Effector memory CD4-positive, alpha-beta T cell (primary cell): ENCODE data around the gene HIVEP3.

Experiments used
- DNase-seq, 3 donors: peaks; one replicate each; pipeline ENCODE4 v3.0.0-alpha.2; 2020
- H3K27ac ChIP-seq: 2 replicates; pipeline ENCODE4 v1.7.0; 2013; ENCODE audit warnings: mild to moderate bottlenecking, low read length, moderate library complexity; ENCODE audit not compliant: insufficient read depth, poor library complexity, severe bottlenecking
- H3K27me3 ChIP-seq: replicated peaks from 2 replicates; pipeline ENCODE4 v1.7.0; 2013; ENCODE audit warnings: mild to moderate bottlenecking, low read length; ENCODE audit not compliant: insufficient read depth, control insufficient read depth, poor library complexity, severe bottlenecking
- H3K36me3 ChIP-seq: 2 replicates; pipeline ENCODE4 v1.7.0; 2013; ENCODE audit warnings: mild to moderate bottlenecking, low read length, moderate library complexity; ENCODE audit not compliant: control insufficient read depth, insufficient read depth
- H3K4me1 ChIP-seq: 2 replicates; pipeline ENCODE4 v1.7.0; 2013; ENCODE audit warnings: low read length, mild to moderate bottlenecking; ENCODE audit not compliant: control insufficient read depth, insufficient read depth, poor library complexity, severe bottlenecking
- H3K4me3 ChIP-seq: 2 replicates; pipeline ENCODE4 v1.7.0; 2013; ENCODE audit warnings: low read length, low read depth, mild to moderate bottlenecking; ENCODE audit not compliant: insufficient read depth, poor library complexity, severe bottlenecking
- H3K9me3 ChIP-seq: 2 replicates; pipeline ENCODE4 v1.7.0; 2013; ENCODE audit warnings: mild to moderate bottlenecking, low read length, moderate library complexity; ENCODE audit not compliant: control insufficient read depth

The HIVEP3 gene

GRCh38 chr1:41884256-41885230 is 34.2 kb downstream of the HIVEP3 start:
- Histone ChIP-seq H3K9me3 (no peaks in the 10 kb centered on the region), H3K27ac (no peak overlapping the region), H3K4me1 (peaks cover 7% of the 10 kb centered on the region), H3K4me3 (no peak overlapping the region), H3K27me3 (no peaks in the 10 kb centered on the region), H3K36me3 (no peaks in the 10 kb centered on the region)
- no peak for DNase-seq

GRCh38 chr1:41883507-41883906 is 35.2 kb downstream of the HIVEP3 start:
- Histone ChIP-seq H3K4me3 (no peak overlapping the region), H3K27me3 (no peaks in the 10 kb centered on the region), H3K9me3 (no peaks in the 10 kb centered on the region), H3K36me3 (no peaks in the 10 kb centered on the region), H3K27ac (no peak overlapping the region), H3K4me1 (peaks cover 7% of the 10 kb centered on the region)
- DNase-seq, result no peak

- no peaks in the 10 kb centered on the region for H3K9me3 ChIP-seq
- H3K4me3 ChIP-seq, result no peak overlapping the region
- H3K36me3 ChIP-seq, result no peaks in the 10 kb centered on the region
- H3K27ac ChIP-seq, result no peak overlapping the region
- H3K4me1 ChIP-seq, result peaks cover 7% of the 10 kb centered on the region
- no peaks in the 10 kb centered on the region for H3K27me3 ChIP-seq
- DNase-seq, result no peak
Observed at GRCh38 chr1:41882486-41882885, 36.2 kb downstream of the HIVEP3 start.

- peaks cover 7% of the 10 kb centered on the region for H3K4me1 ChIP-seq
- no peak overlapping the region for H3K4me3 ChIP-seq
- H3K9me3 ChIP-seq, result no peaks in the 10 kb centered on the region
- no peaks in the 10 kb centered on the region for H3K36me3 ChIP-seq
- H3K27me3 ChIP-seq, result no peaks in the 10 kb centered on the region
- H3K27ac ChIP-seq, result no peak overlapping the region
- no peak for DNase-seq
Observed at GRCh38 chr1:41882068-41882477, 36.6 kb downstream of the HIVEP3 start.

GRCh38 chr1:41880950-41881885 is 37.5 kb downstream of the HIVEP3 start:
- Histone ChIP-seq H3K27ac (no peak overlapping the region), H3K9me3 (no peaks in the 10 kb centered on the region), H3K4me1 (peaks cover 7% of the 10 kb centered on the region), H3K27me3 (no peaks in the 10 kb centered on the region), H3K36me3 (no peaks in the 10 kb centered on the region), H3K4me3 (no peak overlapping the region)
- no peak for DNase-seq

GRCh38 chr1:41880261-41880660 is 38.5 kb downstream of the HIVEP3 start:
- Histone ChIP-seq H3K4me1 (peaks cover 7% of the 10 kb centered on the region), H3K4me3 (no peak overlapping the region)
- no peak for DNase-seq

GRCh38 chr1:41879617-41880016 is 39.1 kb downstream of the HIVEP3 start:
- no peaks in the 10 kb centered on the region for H3K36me3 ChIP-seq
- DNase-seq, result no peak
- H3K27ac ChIP-seq, result no peak overlapping the region
- H3K9me3 ChIP-seq, result no peaks in the 10 kb centered on the region
- peaks cover 7% of the 10 kb centered on the region for H3K4me1 ChIP-seq
- H3K4me3 ChIP-seq, result no peak overlapping the region
- H3K27me3 ChIP-seq, result no peaks in the 10 kb centered on the region

More at GRCh38 chr1:41880261-41880660, 38.5 kb downstream of the HIVEP3 start:
- H3K9me3 ChIP-seq, result no peaks in the 10 kb centered on the region
- no peak overlapping the region for H3K27ac ChIP-seq
- H3K36me3 ChIP-seq, result no peaks in the 10 kb centered on the region
- H3K27me3 ChIP-seq, result no peaks in the 10 kb centered on the region

- Histone ChIP-seq H3K4me1 (peaks cover 7% of the 10 kb centered on the region), H3K27ac (no peak overlapping the region), H3K4me3 (no peak overlapping the region), H3K27me3 (no peaks in the 10 kb centered on the region), H3K9me3 (no peaks in the 10 kb centered on the region), H3K36me3 (no peaks in the 10 kb centered on the region)
- DNase-seq, result no peak
Observed at GRCh38 chr1:41878911-41879310, 39.8 kb downstream of the HIVEP3 start.

GRCh38 chr1:41878495-41878894 is 40.2 kb downstream of the HIVEP3 start:
- Histone ChIP-seq H3K9me3 (no peaks in the 10 kb centered on the region), H3K27ac (no peak overlapping the region), H3K4me1 (peaks cover 7% of the 10 kb centered on the region), H3K36me3 (no peaks in the 10 kb centered on the region), H3K27me3 (no peaks in the 10 kb centered on the region), H3K4me3 (no peak overlapping the region)
- DNase-seq, result no peak
